Liver (tissue), 9 donors: Measurements from ENCODE around the gene DHX15. TPM values are rescaled to one million over a fixed set of nuclear protein-coding genes. Genes with fewer than 3 reads are reported as not detected.

Experiments
- DNase-seq: peaks from one replicate; pipeline ENCODE4 v3.0.0-alpha.2; 2017; ENCODE audit warnings: low spot score
- H3K27ac ChIP-seq, 2 donors: one replicate each; pipeline ENCODE4 v1.7.0; 2013; ENCODE audit warnings: inconsistent platforms in 2 of 2, low read length in 2 of 2, control low read depth in 1 of 2, low read depth in 1 of 2, mild to moderate bottlenecking in 1 of 2
- H3K27me3 ChIP-seq, 4 donors: one replicate each; pipeline versions ENCODE4 v1.6.1 to v1.7.0; 2013; ENCODE audit warnings: low read length in 3 of 4, inconsistent platforms in 1 of 4, mild to moderate bottlenecking in 1 of 4, moderate library complexity in 1 of 4; ENCODE audit not compliant: control insufficient read depth in 4 of 4, insufficient read depth in 4 of 4
- H3K36me3 ChIP-seq, 4 donors: one replicate each; pipeline versions ENCODE4 v1.6.1 to v1.7.0; 2013; ENCODE audit warnings: low read length in 3 of 4, mild to moderate bottlenecking in 3 of 4, low read depth in 1 of 4, moderate library complexity in 1 of 4; ENCODE audit not compliant: control insufficient read depth in 4 of 4, insufficient read depth in 3 of 4
- H3K4me1 ChIP-seq, 4 donors: one replicate each; pipeline versions ENCODE4 v1.6.1 to v1.7.0; 2013; ENCODE audit warnings: low read length in 3 of 4, mild to moderate bottlenecking in 3 of 4, moderate library complexity in 1 of 4; ENCODE audit not compliant: control insufficient read depth in 4 of 4, insufficient read depth in 4 of 4
- H3K4me3 ChIP-seq, 3 donors: one replicate each; pipeline versions ENCODE4 v1.6.1 to v1.7.0; 2013; ENCODE audit warnings: low read length in 3 of 3, control low read depth in 1 of 3, low read depth in 1 of 3, mild to moderate bottlenecking in 1 of 3
- H3K9ac ChIP-seq, 2 donors: one replicate each; pipeline ENCODE4 v1.7.0; 2013; ENCODE audit warnings: low read length in 2 of 2, mild to moderate bottlenecking in 2 of 2, moderate library complexity in 2 of 2, control low read depth in 1 of 2, low read depth in 1 of 2
- H3K9me3 ChIP-seq, 4 donors: one replicate each; pipeline versions ENCODE4 v1.6.1 to v1.7.0; 2013; ENCODE audit warnings: low read length in 3 of 4; ENCODE audit not compliant: control insufficient read depth in 4 of 4
- ATF3 ChIP-seq: IDR thresholded peaks from 2 replicates; pipeline ENCODE4 v1.6.1; 2016; ENCODE audit warnings: antibody characterized with exemption
- CTCF ChIP-seq: fragments of 150-350 bp; IDR thresholded peaks from 2 replicates; pipeline ENCODE4 v1.5.1; 2017; ENCODE audit warnings: improper control_type of control experiment, low read depth, low read length; ENCODE audit not compliant: missing input control
- FOXA1 ChIP-seq: IDR thresholded peaks from 2 replicates; pipeline ENCODE4 v1.6.1; 2016; ENCODE audit warnings: antibody characterized with exemption
- FOXA2 ChIP-seq: IDR thresholded peaks from 2 replicates; pipeline ENCODE4 v1.6.1; 2016; ENCODE audit warnings: antibody characterized with exemption
- GABPA ChIP-seq, 2 donors: IDR thresholded peaks in 1 of 2; conservative IDR thresholded peaks in 1 of 2; 2 replicates each; pipeline ENCODE4 v1.6.1; 2016; ENCODE audit warnings: antibody characterized with exemption in 2 of 2, mild to moderate bottlenecking in 1 of 2, moderate library complexity in 1 of 2
- HNF4A ChIP-seq, 2 donors: conservative IDR thresholded peaks; 2 replicates each; pipeline ENCODE4 v1.6.1; 2016; ENCODE audit warnings: antibody characterized with exemption in 2 of 2, mild to moderate bottlenecking in 2 of 2
- HNF4G ChIP-seq: IDR thresholded peaks from 2 replicates; pipeline ENCODE4 v1.6.1; 2016; ENCODE audit warnings: antibody characterized with exemption
- JUND ChIP-seq, 2 donors: IDR thresholded peaks; 2 replicates each; pipeline ENCODE4 v1.6.1; 2016; ENCODE audit warnings: antibody characterized with exemption in 2 of 2
- MAX ChIP-seq: IDR thresholded peaks from 2 replicates; pipeline ENCODE4 v1.6.1; 2016; ENCODE audit warnings: antibody characterized with exemption
- NR2F2 ChIP-seq: IDR thresholded peaks from 2 replicates; pipeline ENCODE4 v1.6.1; 2016; ENCODE audit warnings: antibody characterized with exemption
- RAD21 ChIP-seq, 2 donors: IDR thresholded peaks; 2 replicates each; pipeline ENCODE4 v1.6.1; 2016; ENCODE audit warnings: antibody characterized with exemption in 2 of 2, mild to moderate bottlenecking in 2 of 2
- REST ChIP-seq: IDR thresholded peaks from 2 replicates; pipeline ENCODE4 v1.6.1; 2016; ENCODE audit warnings: antibody characterized with exemption, mild to moderate bottlenecking
- SP1 ChIP-seq: IDR thresholded peaks from 2 replicates; pipeline ENCODE4 v1.6.1; 2018; ENCODE audit warnings: antibody characterized with exemption, mild to moderate bottlenecking
- TAF1 ChIP-seq: conservative IDR thresholded peaks from 2 replicates; pipeline ENCODE4 v1.6.1; 2016; ENCODE audit warnings: antibody characterized with exemption, mild to moderate bottlenecking
- YY1 ChIP-seq: IDR thresholded peaks from 2 replicates; pipeline ENCODE4 v1.6.1; 2016; ENCODE audit warnings: antibody characterized with exemption, mild to moderate bottlenecking
- ZBTB33 ChIP-seq: IDR thresholded peaks from 2 replicates; pipeline ENCODE4 v1.6.1; 2016; ENCODE audit warnings: antibody characterized with exemption
- WGBS: extraction: QIAGEN DNeasy Blood & Tissue Kit; methylation state at CpG from one replicate; pipeline ENCODE4 v1.1.7; 2013; 5-methylcytosine and 5-hydroxymethylcytosine counted together
- polyA plus RNA-seq, 2 donors: library from polyadenylated mRNA; stranded (reverse) in 1 of 2; unstranded in 1 of 2; fragments of 200-250 nt in 1 of 2; fragments of >200 nt in 1 of 2; fragmentation: Nextera tagmentation in 1 of 2; extraction: Ambion mirVana in 1 of 2; gene quantifications; one replicate each; pipeline versions ENCODE4 v1.2.1 to v1.2.3, GENCODE V29; 2013 to 2015
- total RNA-seq, 2 donors: library from RNA; depleted of rRNA; stranded (reverse); fragments of >200 nt; gene quantifications; one replicate each; pipeline ENCODE4 v1.2.3, GENCODE V29; 2014
- donor health status: healthy.
- donor health status: healthy.
- donor health status: healthy.
- donor health status: healthy.
- donor health status: healthy.

DHX15 gene
- total and polyA plus RNA-seq, 4 donors = 25.2 to 80.9 (median 51.5) TPM

GRCh38 chr4:24605216-24605615, 20.9 kb upstream of the DHX15 start (continued):
- TF ChIP-seq ZBTB33 (no peak), NR2F2 (no peak), RAD21 (IDR thresholded peaks at IDR 0.05) (no peak), CTCF (no peak), YY1 (no peak)

- TF ChIP-seq ATF3 = no peak
- H3K9me3 ChIP-seq = no peaks in the 10 kb centered on the region
- H3K9ac ChIP-seq = no peak overlapping the region
- DNase-seq = no peak
- H3K4me3 ChIP-seq = no peak overlapping the region
- no peaks in the 10 kb centered on the region for H3K36me3 ChIP-seq
- no peaks in the 10 kb centered on the region for H3K27me3 ChIP-seq
- H3K27ac ChIP-seq = no peak overlapping the region
- 79% methylated on average over 4 of the region's 4 CpGs for whole genome bisulfite sequencing
- H3K4me1 ChIP-seq = no peaks in the 10 kb centered on the region
Measured at GRCh38 chr4:24604558-24605214, 20.3 kb upstream of the DHX15 start.

- Histone ChIP-seq H3K36me3 (no peaks in the 10 kb centered on the region), H3K27me3 (no peaks in the 10 kb centered on the region), H3K27ac (no peak overlapping the region), H3K9ac (no peak overlapping the region), H3K9me3 (no peaks in the 10 kb centered on the region), H3K4me3 (no peak overlapping the region), H3K4me1 (no peaks in the 10 kb centered on the region)
- no peak for DNase-seq
- TF ChIP-seq MAX = no peak
- TF ChIP-seq FOXA2 = no peak
- no peak for TF ChIP-seq SP1
- TF ChIP-seq FOXA1 = no peak
- TF ChIP-seq CTCF = no peak
- TF ChIP-seq NR2F2 = no peak
- TF ChIP-seq GABPA (IDR thresholded peaks at IDR 0.05 in 1 of 2, conservative IDR thresholded peaks at IDR 0.05 in 1 of 2) = no peak
- TF ChIP-seq HNF4A (conservative IDR thresholded peaks at IDR 0.05) = no peak
- TF ChIP-seq ZBTB33 = no peak
- TF ChIP-seq HNF4G = no peak
- no peak for TF ChIP-seq REST
- no peak for TF ChIP-seq TAF1
- TF ChIP-seq ATF3 = no peak
- no peak for TF ChIP-seq JUND (IDR thresholded peaks at IDR 0.05)
- no peak for TF ChIP-seq YY1
- WGBS = 92% methylated on average over 6 of the region's 6 CpGs
Measured at GRCh38 chr4:24603343-24603742, 19.0 kb upstream of the DHX15 start.
